Calu3 (cell line): ENCODE results near the gene AIF1L. TPM values are rescaled to one million over a fixed set of nuclear protein-coding genes. Genes with fewer than 3 reads are reported as not detected.
"Not testable (repeated sequence)": the region's sequence is repeated elsewhere in the genome, so short reads cannot be mapped to it uniquely, and the experiment has no call there.

Source experiments
- BruUV-seq: library from RNA; stranded (reverse); fragments of 400-500 nt; replicated peaks from 2 replicates; lab custom pipeline; 2021; lab: Mats Ljungman, UMichigan
- CTCF ChIA-PET: fragments of 300-600 bp; sonication (Branson Sonifier 250); formaldehyde crosslinking; loops from one replicate; lab custom pipeline; 2022; ENCODE audit warnings: antibody characterized with exemption; lab: Charles Lee
- DNase-seq: peaks from one replicate; pipeline ENCODE4 v3.0.0; 2022
- H3K27ac Mint-ChIP-seq: one replicate; pipeline ENCODE4 v1.8.0; 2022; ENCODE audit warnings: mixed read lengths; ENCODE audit not compliant: unreplicated experiment
- H3K27me3 Mint-ChIP-seq: one replicate; pipeline ENCODE4 v1.8.0; 2022; ENCODE audit warnings: mixed read lengths; ENCODE audit not compliant: unreplicated experiment
- H3K36me3 Mint-ChIP-seq: one replicate; pipeline ENCODE4 v1.8.0; 2022; ENCODE audit warnings: mild to moderate bottlenecking, moderate library complexity, mixed read lengths; ENCODE audit not compliant: insufficient read depth, unreplicated experiment
- H3K4me1 Mint-ChIP-seq: one replicate; pipeline ENCODE4 v1.8.0; 2022; ENCODE audit warnings: mild to moderate bottlenecking, low read depth, mixed read lengths; ENCODE audit not compliant: unreplicated experiment
- H3K4me3 Mint-ChIP-seq: one replicate; pipeline ENCODE4 v1.8.0; 2022; ENCODE audit warnings: mild to moderate bottlenecking, low read depth, moderate library complexity, mixed read lengths; ENCODE audit not compliant: unreplicated experiment
- H3K9me3 Mint-ChIP-seq: one replicate; pipeline ENCODE4 v1.8.0; 2022; ENCODE audit warnings: low read depth, mixed read lengths; ENCODE audit not compliant: unreplicated experiment
- CTCF ChIP-seq: fragments of 200-600 bp; IDR thresholded peaks from one replicate; pipeline ENCODE4 v1.8.0; 2022; ENCODE audit warnings: antibody characterized with exemption; ENCODE audit not compliant: unreplicated experiment
- intact Hi-C: fragments of 100-400 bp; cut with micrococcal nuclease; formaldehyde crosslinking; loops from one replicate; pipeline ENCODE4 v1.10.0; 2022; ENCODE audit not compliant: unreplicated experiment
- total RNA-seq: library from RNA; stranded (reverse); gene quantifications from 2 replicates; pipeline ENCODE4 v1.2.3, GENCODE V29; 2022

AIF1L gene
- total RNA-seq, 1 experiment from 2014 or later, result 27.2 TPM

GRCh38 chr9:131149688-131150053, 53.3 kb downstream of the AIF1L start:
- no peaks in the 10 kb centered on the region for H3K27me3 Mint-ChIP-seq
- CTCF ChIA-PET, result no interaction called here
- no TSS peak for BruUV-seq
- H3K4me3 Mint-ChIP-seq, result no peak overlapping the region
- DNase-seq, result no peak
- no peak for TF ChIP-seq CTCF
- no peaks in the 10 kb centered on the region for H3K4me1 Mint-ChIP-seq
- H3K27ac Mint-ChIP-seq, result no peak overlapping the region
- H3K36me3 Mint-ChIP-seq, result peaks cover 42% of the 10 kb centered on the region
- intact Hi-C loops, result no loop called here
- H3K9me3 Mint-ChIP-seq, result no peaks in the 10 kb centered on the region

GRCh38 chr9:131153595-131153994, 57.3 kb downstream of the AIF1L start:
- BruUV-seq, result no TSS peak
- no peaks in the 10 kb centered on the region for H3K27me3 Mint-ChIP-seq
- no peak for DNase-seq
- no peaks in the 10 kb centered on the region for H3K4me1 Mint-ChIP-seq
- no peak for TF ChIP-seq CTCF
- peaks cover 41% of the 10 kb centered on the region for H3K36me3 Mint-ChIP-seq
- intact Hi-C loops, result no loop called here
- H3K9me3 Mint-ChIP-seq, result no peaks in the 10 kb centered on the region
- no peak overlapping the region for H3K4me3 Mint-ChIP-seq
- CTCF ChIA-PET, result no interaction called here
- no peak overlapping the region for H3K27ac Mint-ChIP-seq

- H3K4me1 Mint-ChIP-seq, CTCF ChIA-PET, H3K27me3 Mint-ChIP-seq, H3K9me3 Mint-ChIP-seq, BruUV-seq, H3K27ac Mint-ChIP-seq, H3K4me3 Mint-ChIP-seq, intact Hi-C loops, DNase-seq: not testable (repeated sequence)
- peaks cover 22% of the 10 kb centered on the region for H3K36me3 Mint-ChIP-seq
Measured at GRCh38 chr9:131158673-131159072, 62.3 kb downstream of the AIF1L start.

GRCh38 chr9:131160416-131161112, 64.2 kb downstream of the AIF1L start:
- DNase-seq, result no peak
- Mint-ChIP-seq H3K36me3 (peaks cover 15% of the 10 kb centered on the region), H3K4me1 (no peaks in the 10 kb centered on the region), H3K4me3 (no peak overlapping the region), H3K27ac (no peak overlapping the region), H3K27me3 (no peaks in the 10 kb centered on the region), H3K9me3 (no peaks in the 10 kb centered on the region)
- no TSS peak for BruUV-seq
- no peak for TF ChIP-seq CTCF
- intact Hi-C loops, result no loop called here
- CTCF ChIA-PET, result no interaction called here

- no peak for DNase-seq
- TF ChIP-seq CTCF, result no peak
- H3K4me3 Mint-ChIP-seq, result no peak overlapping the region
- H3K36me3 Mint-ChIP-seq, result peaks cover 11% of the 10 kb centered on the region
- H3K27me3 Mint-ChIP-seq, result no peaks in the 10 kb centered on the region
- H3K9me3 Mint-ChIP-seq, result no peaks in the 10 kb centered on the region
- no peaks in the 10 kb centered on the region for H3K4me1 Mint-ChIP-seq
- BruUV-seq, result no TSS peak
- CTCF ChIA-PET, result interaction anchor here (0.6 to 0.7 kb wide), 2 partner anchors 86 to 386 kb away, joined by 3 read pairs; no protein-coding TSS in a partner anchor
- H3K27ac Mint-ChIP-seq, result no peak overlapping the region
- intact Hi-C loops, result no loop called here
Measured at GRCh38 chr9:131161585-131161984, 65.3 kb downstream of the AIF1L start.
